GM12878 (cell line): Measurements from ENCODE around the gene HIRIP3.

Source experiments
- CBX3 ChIP-seq: fragments of 200-600 bp; sonication (generic); IDR thresholded peaks from 2 replicates; pipeline ENCODE4 v1.6.1; 2016; ENCODE audit warnings: low read depth, borderline replicate concordance
- EZH2 ChIP-seq: IDR thresholded peaks from 2 replicates; pipeline ENCODE4 v1.6.1; 2012; ENCODE audit warnings: low read depth, mild to moderate bottlenecking, control low read depth, inconsistent platforms, low read length, borderline replicate concordance; ENCODE audit not compliant: control insufficient read depth
- JUND ChIP-seq: IDR thresholded peaks from 2 replicates; pipeline ENCODE4 v1.6.1; 2012; ENCODE audit warnings: low read depth, mild to moderate bottlenecking, low read length, improper control_type of control experiment, moderate library complexity
- POLR2AphosphoS5 ChIP-seq: IDR thresholded peaks from 2 replicates; pipeline ENCODE4 v1.6.1; 2011; ENCODE audit warnings: mild to moderate bottlenecking, low read length, inconsistent platforms
- SMAD1 ChIP-seq: fragments of 450-650 bp; IDR thresholded peaks from 2 replicates; pipeline ENCODE4 v1.6.1; 2018; ENCODE audit warnings: mild to moderate bottlenecking, low read depth; ENCODE audit not compliant: partially characterized antibody
- SUZ12 ChIP-seq: fragments of 200-600 bp; sonication (generic); IDR thresholded peaks from one replicate; pipeline ENCODE4 v1.6.1; 2018; ENCODE audit warnings: antibody characterized with exemption, mild to moderate bottlenecking; ENCODE audit not compliant: unreplicated experiment
- TAF1 ChIP-seq: IDR thresholded peaks from 2 replicates; pipeline ENCODE4 v1.6.1; 2011; ENCODE audit warnings: mild to moderate bottlenecking, low read depth, low read length, borderline replicate concordance
- ZNF274 ChIP-seq: IDR thresholded peaks from one replicate; pipeline ENCODE4 v1.8.0; 2011; ENCODE audit not compliant: insufficient read length, insufficient read depth
- TF ChIP-seq, protein P1 (sequence below), 3 experiments: IDR thresholded peaks in 2 of 3; conservative IDR thresholded peaks in 1 of 3; 2 replicates each; pipeline ENCODE4 v1.5.1; 2011; ENCODE audit warnings: low read depth in 3 of 3, low read length in 3 of 3, mild to moderate bottlenecking in 3 of 3, control low read depth in 2 of 3, moderate library complexity in 2 of 3, inconsistent platforms in 1 of 3, mixed read lengths in 1 of 3; ENCODE audit not compliant: control insufficient read depth in 2 of 3, insufficient read depth in 1 of 3; ENCODE audit errors: extremely low read depth in 1 of 3
- TF ChIP-seq, protein P2 (sequence below): IDR thresholded peaks from 2 replicates; pipeline ENCODE4 v1.6.1; 2011; ENCODE audit warnings: low read depth, mild to moderate bottlenecking, low read length, moderate library complexity, borderline replicate concordance; ENCODE audit errors: extremely low read depth
- TF ChIP-seq, protein P3 (sequence below): IDR thresholded peaks from 2 replicates; pipeline ENCODE4 v1.6.1; 2012; ENCODE audit warnings: low read length, inconsistent platforms

DNA sequence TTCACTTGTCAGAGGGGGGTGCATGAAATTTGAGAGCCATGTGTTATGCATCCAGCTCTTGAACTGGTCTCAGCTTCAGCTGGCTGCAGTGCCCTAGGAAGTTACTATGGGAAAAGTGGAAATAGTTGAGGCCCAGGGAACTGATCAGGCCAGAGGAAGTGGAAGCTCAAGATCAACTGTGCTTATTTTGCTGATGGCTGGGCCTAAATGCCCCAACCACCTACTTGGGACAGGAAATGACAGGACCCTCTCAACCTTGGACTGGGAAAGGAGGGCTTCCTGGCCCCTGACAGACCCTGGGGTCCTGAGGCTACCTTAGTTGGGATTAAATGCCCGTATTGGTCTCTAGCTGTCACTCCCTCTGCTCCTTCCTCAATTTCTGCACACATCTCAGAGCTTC, 22.9 kb downstream of the HIRIP3 start:
- TF ChIP-seq EZH2 (no peak), ZNF274 (no peak), SMAD1 (no peak), TAF1 (no peak), SUZ12 (no peak), JUND (no peak), CBX3 (no peak), POLR2AphosphoS5 (no peak)
- TF ChIP-seq, protein P1, sequence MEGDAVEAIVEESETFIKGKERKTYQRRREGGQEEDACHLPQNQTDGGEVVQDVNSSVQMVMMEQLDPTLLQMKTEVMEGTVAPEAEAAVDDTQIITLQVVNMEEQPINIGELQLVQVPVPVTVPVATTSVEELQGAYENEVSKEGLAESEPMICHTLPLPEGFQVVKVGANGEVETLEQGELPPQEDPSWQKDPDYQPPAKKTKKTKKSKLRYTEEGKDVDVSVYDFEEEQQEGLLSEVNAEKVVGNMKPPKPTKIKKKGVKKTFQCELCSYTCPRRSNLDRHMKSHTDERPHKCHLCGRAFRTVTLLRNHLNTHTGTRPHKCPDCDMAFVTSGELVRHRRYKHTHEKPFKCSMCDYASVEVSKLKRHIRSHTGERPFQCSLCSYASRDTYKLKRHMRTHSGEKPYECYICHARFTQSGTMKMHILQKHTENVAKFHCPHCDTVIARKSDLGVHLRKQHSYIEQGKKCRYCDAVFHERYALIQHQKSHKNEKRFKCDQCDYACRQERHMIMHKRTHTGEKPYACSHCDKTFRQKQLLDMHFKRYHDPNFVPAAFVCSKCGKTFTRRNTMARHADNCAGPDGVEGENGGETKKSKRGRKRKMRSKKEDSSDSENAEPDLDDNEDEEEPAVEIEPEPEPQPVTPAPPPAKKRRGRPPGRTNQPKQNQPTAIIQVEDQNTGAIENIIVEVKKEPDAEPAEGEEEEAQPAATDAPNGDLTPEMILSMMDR (IDR thresholded peaks at IDR 0.05 in 2 of 3, conservative IDR thresholded peaks at IDR 0.05 in 1 of 3; ENCODE audit: control insufficient read depth in 2 of 3, extremely low read depth in 1 of 3, insufficient read depth in 1 of 3, low read depth in 3 of 3, low read length in 3 of 3) = no peak
- TF ChIP-seq, protein P2, sequence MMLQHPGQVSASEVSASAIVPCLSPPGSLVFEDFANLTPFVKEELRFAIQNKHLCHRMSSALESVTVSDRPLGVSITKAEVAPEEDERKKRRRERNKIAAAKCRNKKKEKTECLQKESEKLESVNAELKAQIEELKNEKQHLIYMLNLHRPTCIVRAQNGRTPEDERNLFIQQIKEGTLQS = no peak
- TF ChIP-seq, protein P3, sequence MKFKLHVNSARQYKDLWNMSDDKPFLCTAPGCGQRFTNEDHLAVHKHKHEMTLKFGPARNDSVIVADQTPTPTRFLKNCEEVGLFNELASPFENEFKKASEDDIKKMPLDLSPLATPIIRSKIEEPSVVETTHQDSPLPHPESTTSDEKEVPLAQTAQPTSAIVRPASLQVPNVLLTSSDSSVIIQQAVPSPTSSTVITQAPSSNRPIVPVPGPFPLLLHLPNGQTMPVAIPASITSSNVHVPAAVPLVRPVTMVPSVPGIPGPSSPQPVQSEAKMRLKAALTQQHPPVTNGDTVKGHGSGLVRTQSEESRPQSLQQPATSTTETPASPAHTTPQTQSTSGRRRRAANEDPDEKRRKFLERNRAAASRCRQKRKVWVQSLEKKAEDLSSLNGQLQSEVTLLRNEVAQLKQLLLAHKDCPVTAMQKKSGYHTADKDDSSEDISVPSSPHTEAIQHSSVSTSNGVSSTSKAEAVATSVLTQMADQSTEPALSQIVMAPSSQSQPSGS = no peak
